Fibroblast of peridontal ligament (primary cell): ENCODE data around the gene OR1F1.
A peak's percentile ranks its signal among the peaks of the same experiment; 100 is the strongest.
"Not testable (repeated sequence)": the region's sequence is repeated elsewhere in the genome, so short reads cannot be mapped to it uniquely, and the experiment has no call there.

Experiments
- DNase-seq: peaks from one replicate; pipeline ENCODE4 v3.0.0-alpha.2; 2010; ENCODE audit errors: extremely low read depth

OR1F1 gene

DNA sequence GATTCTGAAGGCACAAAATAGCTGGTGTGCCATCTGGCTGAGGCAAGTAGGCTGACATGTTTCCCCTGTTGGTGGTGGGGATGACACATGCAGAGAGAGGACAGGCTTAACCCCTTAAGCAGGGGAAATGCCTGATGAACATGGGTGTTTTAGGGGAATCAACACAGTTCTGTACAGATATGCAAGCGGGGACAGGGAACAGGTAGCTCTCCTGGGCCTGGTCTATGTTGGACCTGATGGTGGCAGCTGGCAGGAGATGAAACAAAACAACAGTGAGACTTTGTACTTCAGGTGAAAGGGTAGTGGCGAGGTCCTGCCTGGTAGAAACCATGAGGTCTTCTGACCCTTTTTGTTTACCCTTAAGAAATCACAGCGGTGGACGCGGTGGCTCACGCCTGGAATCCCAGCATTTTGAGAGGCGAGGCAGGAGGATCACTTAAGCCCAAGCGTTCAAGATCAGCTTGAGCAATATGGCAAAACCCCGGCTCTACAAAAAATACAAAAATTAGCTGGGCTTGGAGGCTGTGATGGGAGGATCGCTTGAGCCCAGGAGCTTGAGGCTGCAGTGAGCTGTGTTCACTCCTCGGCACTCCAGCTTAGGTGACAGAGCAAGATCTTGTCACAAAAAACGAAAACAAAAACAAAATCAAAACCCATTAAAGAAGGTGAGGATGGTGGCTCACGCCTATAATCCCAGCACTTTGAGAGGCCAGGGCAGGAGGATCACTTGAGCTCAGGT, 10.5 kb downstream of the OR1F1 start:
- DNase-seq = no peak

DNA sequence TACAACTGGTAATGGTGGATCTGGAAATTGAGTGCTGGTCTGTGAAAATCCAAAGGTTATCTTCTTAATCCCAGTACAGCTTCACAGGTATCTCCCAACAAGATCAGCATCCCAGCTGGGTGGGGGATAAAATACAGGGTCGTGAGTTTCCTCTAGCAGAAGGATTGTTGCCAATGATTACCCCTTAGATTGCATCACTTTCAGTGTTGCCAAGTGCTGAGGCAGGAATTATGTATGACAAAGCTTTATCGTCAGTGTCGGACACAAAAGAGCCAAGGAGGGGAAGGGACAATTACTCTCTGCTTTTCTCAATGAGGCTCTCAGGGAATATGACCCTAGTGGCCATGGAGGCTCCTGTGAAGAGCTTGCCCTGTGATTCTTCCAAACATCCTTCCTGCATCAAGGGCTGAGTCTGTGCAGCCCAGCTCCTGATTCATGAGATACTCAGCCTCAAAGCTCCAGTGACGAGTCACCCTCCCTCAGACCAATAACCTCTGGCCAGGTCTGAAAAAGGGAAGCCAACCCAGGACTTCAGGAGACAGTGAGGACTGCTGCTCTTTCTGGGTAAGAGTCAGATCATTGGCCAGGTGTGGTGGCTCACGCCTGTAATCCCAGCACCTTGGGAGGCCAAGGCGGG, 15.0 kb downstream of the OR1F1 start:
- DNase-seq = no peak

DNA sequence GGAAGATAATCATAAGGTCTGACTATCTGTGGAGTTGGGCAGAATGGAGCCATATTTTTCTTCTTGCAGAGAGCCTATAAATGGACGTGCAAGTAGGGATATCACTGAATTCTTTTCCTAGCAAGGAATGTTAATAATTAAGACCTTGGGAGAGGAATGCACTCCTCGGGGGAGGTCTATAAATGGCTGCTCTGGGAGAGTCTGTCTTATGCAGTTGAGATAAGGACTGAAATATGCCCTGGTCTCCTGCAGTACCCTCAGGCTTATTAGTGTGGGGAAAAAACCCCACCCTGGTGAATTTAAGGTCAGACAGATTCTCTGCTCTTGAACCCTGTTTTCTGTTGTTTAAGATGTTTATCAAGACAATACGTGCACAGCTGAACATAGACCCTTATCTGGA, 17.9 kb downstream of the OR1F1 start:
- DNase-seq = not testable (repeated sequence)

DNA sequence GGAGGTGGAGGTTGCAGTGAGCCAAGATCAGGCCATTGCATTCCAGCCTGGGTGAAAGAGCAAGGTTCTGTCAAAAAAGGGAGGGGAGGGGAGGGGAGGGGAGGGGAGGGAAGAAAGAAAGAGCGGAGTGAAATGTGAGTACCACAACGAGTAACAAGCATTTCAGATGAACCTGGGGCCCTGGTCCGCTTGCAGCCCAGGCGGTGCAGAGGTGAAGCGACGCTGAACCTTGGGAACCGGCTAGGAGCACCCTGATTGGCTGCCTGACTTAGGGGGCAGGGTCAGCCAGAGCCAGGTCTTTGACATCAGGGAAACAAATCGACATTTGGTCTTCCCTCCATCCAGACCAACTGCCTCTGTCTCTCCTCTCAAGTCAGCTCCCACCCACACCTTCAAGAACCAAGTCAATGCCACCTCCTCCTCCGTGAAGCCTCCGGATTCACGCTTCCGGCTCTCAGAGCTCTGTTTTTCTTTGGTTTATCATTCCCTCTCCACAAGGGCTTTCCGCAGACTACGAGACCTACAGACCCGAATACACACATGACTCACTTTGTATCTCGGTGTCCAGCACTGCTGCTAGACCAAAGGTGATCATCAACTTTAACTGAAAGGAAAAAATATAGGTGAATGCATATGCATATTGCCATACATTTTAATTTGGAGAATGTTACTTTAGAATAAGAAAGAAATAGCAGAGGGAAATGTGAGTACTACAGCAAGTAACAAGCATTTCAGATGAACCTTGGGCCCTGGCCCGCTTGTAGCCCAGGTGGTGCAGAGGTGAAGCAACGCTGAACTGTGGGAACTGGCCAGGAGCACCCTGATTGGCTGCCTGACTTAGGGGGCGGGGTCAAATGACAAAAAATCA, 19.3 kb downstream of the OR1F1 start:
- no peak for DNase-seq

DNA sequence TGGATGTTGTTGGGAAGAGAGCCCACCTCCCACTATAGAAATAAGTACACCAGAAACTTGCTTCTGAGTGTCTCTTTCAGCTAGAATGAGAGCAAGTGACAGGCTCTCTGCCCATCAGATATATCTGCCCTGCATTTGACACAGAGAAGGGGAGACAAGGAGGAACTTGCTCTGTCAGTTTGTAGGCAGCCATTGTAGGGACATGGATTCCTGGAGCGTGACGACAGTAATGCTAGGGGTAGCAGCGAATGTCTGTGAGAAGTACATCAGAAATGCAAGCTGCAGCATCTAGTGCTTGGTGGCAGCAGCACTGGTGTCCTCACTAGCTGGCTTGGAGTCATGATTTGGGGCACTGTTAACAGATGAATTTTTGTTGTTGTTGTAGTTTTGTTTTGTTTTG, 24.0 kb downstream of the OR1F1 start:
- DNase-seq = no peak

DNA sequence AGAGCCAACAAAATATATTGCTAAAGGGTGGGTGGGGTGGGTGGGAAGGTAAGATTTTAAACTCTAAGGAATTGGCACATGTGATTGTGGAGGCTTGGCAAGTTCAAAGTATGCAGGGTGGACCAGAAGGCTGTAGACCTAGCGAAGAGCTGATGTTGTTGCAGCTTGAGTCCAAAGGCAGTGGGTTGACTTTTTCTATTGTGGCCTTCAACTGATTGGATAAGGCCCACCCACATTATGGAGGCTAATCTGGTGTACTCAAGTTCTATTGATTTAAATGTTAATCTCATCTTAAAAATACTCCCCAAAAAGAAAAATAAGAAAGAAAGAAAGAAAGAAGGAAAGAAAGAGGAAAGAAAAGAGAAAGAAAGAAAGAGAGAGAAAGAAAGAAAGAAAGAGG, 24.6 kb downstream of the OR1F1 start:
- no peak for DNase-seq

DNA sequence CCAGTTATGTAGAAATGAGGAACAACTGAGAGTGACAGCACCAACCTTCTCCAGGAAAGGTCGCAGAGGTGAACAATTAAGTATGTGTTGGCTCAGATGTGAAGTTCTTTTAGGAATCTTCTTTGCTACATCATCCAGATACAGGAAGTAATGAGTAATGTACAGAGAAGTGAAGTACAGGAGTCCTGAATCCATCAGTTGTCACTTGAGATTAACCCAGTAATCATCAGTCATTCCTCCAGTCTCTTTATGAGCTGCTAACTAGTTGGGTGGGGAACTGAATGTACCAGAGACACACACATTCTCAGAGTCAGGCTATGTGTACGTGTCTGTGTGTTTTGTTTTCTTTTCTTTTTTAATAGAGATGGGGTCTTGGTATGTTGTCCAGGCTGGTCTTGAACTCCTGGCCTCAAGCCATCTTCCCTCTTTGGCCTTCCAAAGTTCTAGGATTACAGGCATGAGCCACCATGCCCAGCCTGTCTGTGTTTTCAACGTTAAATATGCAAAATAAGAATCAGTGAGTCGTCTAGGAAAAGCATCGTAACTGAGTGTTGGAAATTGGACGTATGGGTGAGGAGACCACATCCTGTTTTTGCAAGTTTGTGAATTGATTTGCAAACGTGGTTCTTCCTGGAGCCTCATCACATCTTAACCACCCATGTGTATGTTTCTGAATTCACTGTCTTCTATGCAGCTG, 27.0 kb downstream of the OR1F1 start:
- DNase-seq = no peak

DNA sequence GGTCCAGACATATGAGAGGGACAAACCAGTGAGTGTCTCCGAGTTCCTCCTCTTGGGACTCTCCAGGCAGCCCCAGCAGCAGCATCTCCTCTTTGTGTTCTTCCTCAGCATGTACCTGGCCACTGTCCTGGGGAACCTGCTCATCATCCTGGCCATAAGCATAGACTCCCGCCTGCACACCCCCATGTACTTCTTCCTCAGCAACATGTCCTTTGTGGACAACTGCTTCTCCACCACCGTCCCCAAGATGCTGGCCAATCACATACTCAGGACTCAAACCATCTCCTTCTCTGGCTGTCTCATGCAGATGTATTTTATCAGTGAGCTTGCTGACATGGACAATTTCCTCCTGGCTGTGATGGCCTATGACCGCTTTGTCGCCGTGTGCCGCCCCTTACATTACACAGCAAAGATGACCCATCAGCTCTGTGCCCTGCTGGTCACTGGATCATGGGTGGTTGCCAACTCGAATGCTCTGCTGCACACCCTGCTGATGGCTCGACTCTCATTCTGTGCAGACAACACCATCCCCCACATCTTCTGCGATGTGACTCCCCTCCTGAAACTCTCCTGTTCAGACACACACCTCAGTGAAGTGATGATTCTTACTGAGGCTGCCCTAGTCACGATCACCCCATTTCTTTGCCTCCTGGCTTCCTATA, 27.7 kb downstream of the OR1F1 start:
- DNase-seq = no peak

DNA sequence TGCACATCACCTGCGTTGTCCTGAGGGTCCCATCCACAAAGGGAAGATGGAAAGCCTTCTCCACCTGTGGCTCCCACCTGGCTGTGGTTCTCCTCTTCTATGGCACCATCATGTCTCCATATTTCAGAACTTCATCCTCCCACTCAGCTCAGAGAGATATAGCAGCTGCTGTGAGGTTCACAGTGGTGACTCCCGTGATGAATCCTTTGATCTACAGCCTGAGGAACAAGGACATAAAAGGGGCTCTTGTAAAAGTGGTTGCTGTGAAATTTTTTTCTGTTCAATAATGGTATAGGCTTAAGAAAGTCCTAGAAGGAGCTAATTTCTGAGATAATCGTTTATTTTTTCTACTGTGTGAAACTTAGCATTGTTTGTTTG, 28.2 kb downstream of the OR1F1 start:
- DNase-seq = no peak

DNA sequence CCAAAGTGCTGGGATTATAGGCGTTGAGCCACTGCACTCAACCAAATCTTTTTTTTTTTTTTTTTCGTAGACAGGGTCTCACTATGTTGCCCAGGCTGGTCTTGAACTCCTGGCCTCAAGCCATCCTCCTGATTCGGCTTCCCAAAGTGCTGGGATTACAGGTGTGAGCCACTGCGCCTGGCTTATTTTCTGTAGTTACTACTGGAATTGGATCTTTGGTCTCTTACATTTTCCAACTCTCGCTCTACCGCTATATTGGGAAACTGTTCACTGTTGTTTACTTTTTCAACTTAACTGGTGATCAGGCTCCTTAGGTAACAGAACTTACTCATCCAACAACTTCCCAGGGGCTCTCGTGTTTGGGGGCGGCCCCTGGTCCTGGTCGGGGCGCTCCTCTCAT, 32.8 kb downstream of the OR1F1 start:
- DNase-seq = no peak

DNA sequence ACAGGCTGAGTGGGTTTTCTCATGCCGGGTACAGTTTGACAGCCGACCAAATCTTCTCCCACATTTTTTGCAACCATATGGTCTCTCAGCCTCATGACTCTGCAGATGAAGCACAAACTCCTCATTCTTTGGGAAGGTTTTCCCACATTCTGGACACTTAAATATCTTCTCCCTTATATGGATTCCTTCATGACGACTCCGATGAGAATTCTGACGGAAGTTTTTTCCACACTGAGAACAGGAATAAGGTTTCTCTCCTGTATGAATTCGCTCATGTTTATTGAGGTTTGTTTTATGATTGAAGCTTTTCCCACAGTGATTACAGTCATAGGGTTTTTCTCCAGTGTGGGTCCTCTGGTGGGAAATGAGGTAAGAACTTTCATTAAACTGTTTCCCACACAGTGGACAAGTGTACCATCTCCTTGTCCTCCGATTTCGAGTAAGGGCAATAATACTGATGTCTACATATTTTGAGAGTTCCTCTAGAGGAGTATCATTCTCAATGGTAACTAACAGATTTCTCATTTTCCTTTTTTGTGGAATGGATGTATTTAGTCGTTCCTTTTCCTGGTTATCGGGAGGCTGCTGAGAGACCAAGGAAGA, 36.0 kb downstream of the OR1F1 start:
- peak; percentile 6 for DNase-seq

DNA sequence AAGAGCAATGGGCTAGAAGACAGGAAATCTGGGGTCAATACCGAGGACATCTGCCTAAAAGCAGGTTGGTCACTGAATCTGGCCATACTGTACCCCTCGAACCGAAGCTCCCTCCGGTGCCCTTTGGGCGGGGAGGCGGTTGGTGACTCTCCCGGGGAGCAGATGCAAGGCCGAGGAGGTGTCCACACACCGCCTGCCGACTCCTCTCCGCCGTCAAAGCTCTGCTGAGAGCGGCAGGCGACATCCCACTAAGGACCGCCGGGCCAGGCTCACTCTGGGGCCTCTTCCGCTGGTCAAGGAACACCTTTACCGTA, 46.5 kb downstream of the OR1F1 start:
- no peak for DNase-seq

DNA sequence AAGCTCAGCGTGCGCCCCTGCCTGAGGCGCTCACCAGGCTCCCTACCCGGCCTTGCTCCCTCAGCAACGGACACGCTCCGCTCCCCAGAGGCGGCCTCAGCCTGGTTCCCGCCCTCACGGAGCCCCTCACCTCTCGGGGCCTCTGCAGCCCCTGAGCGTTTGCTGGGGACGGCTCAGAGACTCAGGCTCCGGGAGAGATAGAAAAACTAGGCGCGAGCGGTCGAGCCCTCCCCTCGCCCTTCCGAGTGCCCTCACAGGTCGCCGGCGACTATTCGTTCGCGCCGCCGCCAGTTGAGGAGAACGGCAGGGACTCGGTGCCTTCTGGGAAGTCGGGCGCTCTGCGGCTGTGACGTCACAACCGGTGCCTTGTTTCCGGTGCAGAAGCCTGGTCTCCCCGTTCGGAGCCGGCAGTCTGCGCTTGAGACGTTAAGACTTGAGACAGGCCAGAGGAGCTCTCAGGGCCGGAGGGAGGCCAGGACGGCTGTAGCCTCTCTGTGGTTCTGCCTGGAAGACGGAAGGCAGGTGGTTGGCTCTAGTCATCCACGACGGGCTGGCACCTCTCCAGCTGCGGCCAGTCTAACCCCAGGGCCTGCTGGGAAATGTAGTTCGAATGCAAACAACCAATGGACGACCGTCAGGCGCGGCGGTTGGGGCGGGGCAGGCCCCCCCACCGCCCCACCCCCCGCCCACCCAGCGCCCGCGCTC, 47.0 kb downstream of the OR1F1 start, which contains the start of gene ZNF200:
Gene ZNF200 (minus strand): TSS at position 302 of the 705 bp plus-strand sequence. CDS start 1,403 bp downstream, outside the sequence.
- DNase-seq = peak; percentile 94

DNA sequence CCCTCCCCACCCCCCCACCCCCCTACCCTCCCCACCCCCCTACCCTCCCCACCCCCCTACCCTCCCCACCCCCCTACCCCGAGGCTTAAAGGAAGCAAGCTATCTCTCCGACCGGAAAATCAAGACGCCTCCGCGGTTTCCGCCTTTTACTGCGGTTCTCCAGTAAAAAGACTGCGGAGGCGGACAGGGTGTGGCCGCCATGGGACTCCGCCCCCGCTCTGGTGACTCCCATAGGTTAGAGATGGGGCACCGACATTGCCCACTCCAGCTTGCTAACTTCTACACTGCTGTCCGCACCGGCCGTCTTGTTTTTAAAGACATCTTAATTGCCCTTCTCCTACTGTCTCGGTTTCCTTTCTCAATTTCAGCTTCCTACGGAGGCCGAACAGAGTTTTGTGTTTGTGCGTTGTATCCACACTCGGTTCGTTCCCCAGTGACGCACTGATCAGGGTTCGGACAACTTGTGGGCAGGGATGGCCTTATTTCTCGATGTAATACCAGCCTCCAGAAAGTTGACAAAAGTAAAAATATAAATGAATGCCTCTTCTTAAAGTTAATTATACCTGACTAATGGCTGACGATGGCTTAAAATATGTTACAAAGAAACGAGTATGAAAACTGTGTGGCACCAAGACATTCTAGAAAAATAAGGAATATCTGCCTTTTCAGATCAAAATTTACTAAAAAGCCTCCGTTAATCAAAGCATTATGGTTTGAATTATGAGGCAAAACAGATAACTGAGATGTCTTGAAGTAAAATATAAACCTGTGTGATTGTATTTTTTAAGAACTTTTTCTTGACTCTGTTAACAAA, 48.1 kb downstream of the OR1F1 start:
- no peak for DNase-seq

DNA sequence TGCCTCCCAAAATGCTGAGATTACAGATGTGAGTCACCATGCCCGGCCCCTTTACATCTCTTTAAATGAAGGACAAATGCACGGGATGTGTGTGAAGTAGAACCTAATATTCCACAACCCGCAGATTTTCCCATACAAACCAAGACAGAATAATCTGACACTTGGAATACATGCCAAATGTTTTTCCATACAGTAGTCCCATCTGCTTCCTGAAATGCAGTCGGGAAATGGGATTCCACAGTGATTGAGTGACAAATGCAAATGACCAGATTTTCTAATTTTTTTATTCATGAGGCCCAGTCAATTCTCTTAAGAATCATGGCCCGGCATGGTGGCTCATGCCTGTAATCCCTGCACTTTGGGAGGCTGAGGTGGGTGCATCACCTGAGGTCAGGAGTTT, 53.8 kb downstream of the OR1F1 start:
- DNase-seq = no peak

DNA sequence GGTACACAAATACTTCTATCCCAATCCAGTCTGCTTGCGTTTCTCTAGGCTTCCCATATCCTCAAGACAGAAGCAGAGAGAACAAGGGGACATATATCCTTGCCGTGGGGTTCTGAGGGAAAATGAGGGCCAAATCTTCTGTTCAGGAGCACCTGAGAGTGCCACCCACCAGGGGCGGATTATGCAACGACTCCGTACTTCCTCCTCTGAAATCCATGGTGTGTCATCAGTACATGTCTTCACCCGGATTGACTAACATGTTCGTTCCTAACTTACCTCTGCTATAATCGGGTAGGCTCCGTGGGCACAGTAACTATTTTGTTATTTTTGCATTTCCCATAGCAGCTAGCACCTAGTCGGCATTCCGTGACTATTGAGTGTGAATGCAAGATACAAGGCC, 54.7 kb downstream of the OR1F1 start:
- no peak for DNase-seq

DNA sequence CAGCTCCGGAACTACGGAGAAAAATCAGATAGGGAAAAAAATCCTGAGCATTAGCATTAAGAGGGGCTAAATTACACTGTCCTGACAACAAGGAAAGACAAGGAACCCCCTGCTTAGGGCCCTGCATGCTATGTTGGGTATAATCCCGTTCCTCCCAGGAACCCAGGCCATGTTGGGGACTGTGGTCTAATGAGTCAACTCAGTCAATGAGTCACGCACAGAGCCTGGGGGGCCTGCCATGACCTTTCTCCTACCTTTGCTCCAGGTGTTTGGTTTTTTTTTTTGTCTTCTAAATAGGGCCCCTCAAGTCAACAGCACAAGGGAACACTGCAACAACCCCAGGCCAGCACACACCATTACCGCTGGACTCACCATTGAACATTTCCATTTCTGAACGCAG, 55.9 kb downstream of the OR1F1 start:
- no peak for DNase-seq

DNA sequence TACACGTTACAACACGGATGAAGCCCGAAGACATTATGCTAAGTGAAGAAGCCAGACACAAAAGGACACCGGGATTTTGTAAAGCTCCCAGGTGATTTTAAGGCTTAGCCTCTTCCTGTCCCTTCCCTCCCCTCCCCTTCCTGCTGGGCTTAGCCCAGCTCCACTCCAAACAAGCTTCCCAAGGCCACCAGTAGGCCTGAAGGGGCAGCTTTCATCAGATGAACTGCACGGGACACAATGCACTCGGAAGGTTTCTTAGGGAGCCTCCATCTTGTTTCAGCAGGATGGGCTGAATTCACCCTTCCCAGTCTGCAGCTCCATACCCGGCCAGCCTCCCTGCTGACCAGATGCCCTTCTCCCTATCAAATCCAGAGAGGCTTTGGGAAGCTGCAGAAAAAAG, 58.0 kb downstream of the OR1F1 start:
- DNase-seq = no peak

DNA sequence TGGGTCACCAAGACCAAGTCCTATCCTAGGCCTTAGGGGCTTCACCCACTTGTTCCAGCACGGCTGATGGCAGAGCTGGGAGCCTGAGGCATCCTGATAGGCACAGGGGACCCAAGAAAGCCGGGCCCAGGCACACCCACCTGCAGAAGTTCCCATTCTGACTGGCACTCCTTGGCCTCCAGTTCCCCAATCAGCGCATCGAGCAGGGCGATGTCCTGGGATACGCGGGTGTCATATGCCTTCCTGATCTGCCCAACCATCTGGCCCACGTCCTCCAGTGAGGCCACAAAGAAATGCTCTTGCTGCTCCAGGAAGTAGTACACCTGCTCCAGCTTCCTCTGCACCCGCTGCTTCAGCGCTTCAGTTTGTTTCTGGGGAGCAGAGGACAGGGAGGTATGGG, 58.9 kb downstream of the OR1F1 start:
- DNase-seq = no peak

DNA sequence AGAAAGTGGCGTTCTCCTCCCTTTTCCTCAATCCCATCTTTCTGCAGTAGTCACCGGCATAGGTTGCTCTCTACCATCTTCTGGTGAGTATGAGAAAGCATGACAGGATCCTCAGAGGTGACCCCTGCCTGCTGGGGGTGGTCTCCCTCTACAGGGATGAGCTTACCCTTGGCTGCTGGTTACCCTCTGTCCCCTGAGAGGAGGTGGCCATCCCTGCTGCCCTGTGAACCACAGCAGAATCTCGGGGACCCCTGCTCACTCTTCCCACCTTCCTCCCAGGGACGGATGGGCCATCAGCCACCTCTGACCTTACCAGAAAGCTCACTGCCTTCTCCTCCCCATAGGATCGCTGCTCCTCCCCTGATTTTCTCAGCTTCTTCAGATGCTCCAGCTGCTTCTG, 60.6 kb downstream of the OR1F1 start:
- no peak for DNase-seq
